Activated naive CD8-positive, alpha-beta T cell treated with anti-CD3 and anti-CD28 coated beads, Interleukin-2, amount 50 U/mL, for 24 hours (primary cell): ENCODE results near the gene RBFOX1.

Experiments used
- ATAC-seq: fragments of 150-1000 bp; cut with Tn5 transposase; one replicate; pipeline ENCODE4 v1.10.0; 2021
- DNase-seq: peaks from one replicate; pipeline ENCODE4 v3.0.0; 2021
- H3K27ac Mint-ChIP-seq: one replicate; pipeline ENCODE4 v1.8.0; 2021; ENCODE audit warnings: mild to moderate bottlenecking, mixed read lengths
- H3K27me3 Mint-ChIP-seq: one replicate; pipeline ENCODE4 v1.8.0; 2021; ENCODE audit warnings: mixed read lengths
- H3K36me3 Mint-ChIP-seq: one replicate; pipeline ENCODE4 v1.8.0; 2021; ENCODE audit warnings: low read depth, mixed read lengths
- H3K4me1 Mint-ChIP-seq: one replicate; pipeline ENCODE4 v1.8.0; 2021; ENCODE audit warnings: mixed read lengths
- H3K4me3 Mint-ChIP-seq: one replicate; pipeline ENCODE4 v1.8.0; 2021; ENCODE audit warnings: mild to moderate bottlenecking, moderate library complexity, mixed read lengths
- H3K9me3 Mint-ChIP-seq: one replicate; pipeline ENCODE4 v1.8.0; 2021; ENCODE audit warnings: mixed read lengths

Gene RBFOX1

GRCh38 chr16:7332611-7333010 lies at the start of gene RBFOX1:
RBFOX1 (plus strand) TSS chr16:7332845.
- no peaks in the 10 kb centered on the region for H3K4me1 Mint-ChIP-seq
- H3K27ac Mint-ChIP-seq: no peak within 1 kb of the TSS
- ATAC-seq (no peak), DNase-seq (no peak)
- H3K9me3 Mint-ChIP-seq: peaks cover 15% of the 10 kb centered on the region
- H3K27me3 Mint-ChIP-seq: no peaks in the 10 kb centered on the region
- no peak within 1 kb of the TSS for H3K4me3 Mint-ChIP-seq
- no peaks in the 10 kb centered on the region for H3K36me3 Mint-ChIP-seq

DNA sequence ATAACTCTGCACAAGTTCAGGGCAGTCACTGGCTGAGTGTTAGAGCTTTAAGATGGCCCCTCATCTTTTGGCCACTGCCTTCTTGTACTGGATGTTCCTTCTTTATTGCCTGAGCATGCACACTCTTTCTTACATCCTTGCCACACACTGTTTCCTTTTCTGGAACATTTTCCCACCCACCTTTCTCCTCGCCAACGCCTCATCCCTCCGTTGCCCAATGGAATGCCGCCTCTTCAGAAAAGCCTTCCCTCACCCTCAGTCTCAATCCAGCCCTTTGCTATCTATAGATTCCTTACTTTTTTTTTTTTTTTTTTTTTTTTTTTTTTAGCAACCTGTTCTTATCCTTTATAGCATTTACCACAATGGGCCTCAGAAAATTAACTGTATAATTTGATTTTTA lies 47.9 kb upstream of the RBFOX1 start:
- H3K4me3 Mint-ChIP-seq: no peak overlapping the region
- peaks cover 20% of the 10 kb centered on the region for H3K9me3 Mint-ChIP-seq
- DNase-seq: no peak
- no peaks in the 10 kb centered on the region for H3K27me3 Mint-ChIP-seq
- H3K4me1 Mint-ChIP-seq: no peaks in the 10 kb centered on the region
- ATAC-seq: no peak
- peaks cover 2% of the 10 kb centered on the region for H3K36me3 Mint-ChIP-seq
- no peak overlapping the region for H3K27ac Mint-ChIP-seq

DNA sequence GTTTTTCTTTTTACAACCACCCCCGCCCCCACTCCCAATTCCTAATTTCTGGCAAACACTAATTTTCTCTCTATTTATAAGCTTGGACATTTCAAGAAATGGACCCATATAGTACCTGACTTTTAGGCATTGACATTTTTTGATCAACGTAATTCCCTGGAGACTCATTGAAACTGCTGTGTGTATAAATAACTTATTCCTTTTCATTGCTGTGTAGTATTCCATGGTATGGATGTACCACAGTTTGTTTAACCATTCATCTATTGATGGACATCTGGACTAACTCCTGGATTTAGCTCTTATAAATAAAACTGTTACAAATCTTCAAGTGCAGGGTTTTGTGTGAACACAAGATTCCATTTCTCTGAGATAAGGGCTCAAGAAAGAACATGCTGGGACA lies 47.1 kb upstream of the RBFOX1 start:
- Mint-ChIP-seq H3K36me3 (peaks cover 2% of the 10 kb centered on the region), H3K27ac (no peak overlapping the region), H3K4me3 (no peak overlapping the region), H3K27me3 (no peaks in the 10 kb centered on the region), H3K9me3 (peaks cover 20% of the 10 kb centered on the region), H3K4me1 (no peaks in the 10 kb centered on the region)
- DNase-seq: no peak
- ATAC-seq: no peak

- H3K4me1 Mint-ChIP-seq: no peaks in the 10 kb centered on the region
- peaks cover 2% of the 10 kb centered on the region for H3K36me3 Mint-ChIP-seq
- ATAC-seq (no peak), DNase-seq (no peak)
- H3K4me3 Mint-ChIP-seq: no peak overlapping the region
- peaks cover 26% of the 10 kb centered on the region for H3K9me3 Mint-ChIP-seq
- no peaks in the 10 kb centered on the region for H3K27me3 Mint-ChIP-seq
- H3K27ac Mint-ChIP-seq: no peak overlapping the region
Measured at GRCh38 chr16:7289299-7289698, 43.3 kb upstream of the RBFOX1 start.

GRCh38 chr16:7290682-7291081 lies 42.0 kb upstream of the RBFOX1 start:
- Mint-ChIP-seq H3K27ac (no peak overlapping the region), H3K27me3 (no peaks in the 10 kb centered on the region), H3K4me3 (no peak overlapping the region), H3K4me1 (no peaks in the 10 kb centered on the region), H3K9me3 (peaks cover 21% of the 10 kb centered on the region), H3K36me3 (no peaks in the 10 kb centered on the region)
- ATAC-seq (no peak), DNase-seq (no peak)

DNA sequence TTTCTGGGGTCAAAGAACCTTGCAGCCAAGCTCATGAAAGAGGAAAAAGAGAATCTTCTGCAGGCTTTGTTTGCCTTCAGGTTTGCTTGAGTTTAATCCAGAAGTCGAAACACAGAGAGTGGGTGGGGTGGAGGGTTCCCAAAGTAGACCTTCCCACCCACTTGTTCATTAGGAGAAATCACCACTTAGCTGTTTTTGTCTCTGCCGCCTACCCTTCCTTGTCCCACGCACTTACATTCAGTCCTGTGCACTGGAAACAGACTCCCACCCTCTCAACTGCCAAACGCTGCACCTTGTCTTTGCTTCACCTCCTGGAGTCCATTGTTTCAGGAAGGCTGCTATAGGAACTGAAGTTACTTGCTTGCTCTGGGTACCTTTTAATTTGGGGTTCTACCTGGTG lies 38.6 kb upstream of the RBFOX1 start:
- no peaks in the 10 kb centered on the region for H3K27me3 Mint-ChIP-seq
- ATAC-seq: no peak

DNA sequence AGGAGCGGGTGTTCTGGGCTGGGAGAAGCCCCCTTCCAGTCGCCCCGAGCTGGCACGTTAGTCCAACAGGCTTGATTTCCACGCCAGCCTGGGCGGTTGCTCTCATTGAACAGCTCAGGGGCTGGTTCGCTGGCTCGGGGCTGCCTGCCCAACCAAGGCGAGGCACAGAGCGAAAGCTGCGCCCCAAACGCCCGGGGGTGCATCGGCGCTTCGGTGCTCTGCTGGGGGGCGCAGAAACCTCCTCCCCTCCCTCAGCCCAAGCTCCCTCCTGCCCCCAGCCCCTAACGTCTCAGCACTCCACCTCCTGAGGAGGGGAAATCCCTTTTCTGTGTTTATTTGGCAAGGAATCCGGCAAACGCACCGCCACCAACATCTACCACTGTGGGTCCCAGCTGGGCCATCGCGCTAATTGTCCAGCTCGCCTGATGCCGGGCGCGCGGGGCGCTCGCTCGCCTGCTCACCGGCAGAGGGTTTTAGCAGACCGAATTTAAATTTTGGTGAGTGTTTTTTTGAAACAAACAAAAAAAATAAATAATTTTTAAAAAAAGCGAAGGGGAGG lies 29.5 kb upstream of the RBFOX1 start:
- DNase-seq (no peak), ATAC-seq (no peak)
- no peaks in the 10 kb centered on the region for H3K4me1 Mint-ChIP-seq
- no peaks in the 10 kb centered on the region for H3K36me3 Mint-ChIP-seq
- no peak overlapping the region for H3K4me3 Mint-ChIP-seq
- H3K9me3 Mint-ChIP-seq: peaks cover 9% of the 10 kb centered on the region
- peaks cover 26% of the 10 kb centered on the region for H3K27me3 Mint-ChIP-seq
- H3K27ac Mint-ChIP-seq: no peak overlapping the region

More for the DNA sequence above, 38.6 kb upstream of the RBFOX1 start:
- Mint-ChIP-seq H3K9me3 (peaks cover 19% of the 10 kb centered on the region), H3K36me3 (no peaks in the 10 kb centered on the region), H3K4me1 (no peaks in the 10 kb centered on the region), H3K4me3 (no peak overlapping the region), H3K27ac (no peak overlapping the region)
- DNase-seq: no peak

- no peak overlapping the region for H3K4me3 Mint-ChIP-seq
- no peaks in the 10 kb centered on the region for H3K36me3 Mint-ChIP-seq
- no peak for DNase-seq
- no peaks in the 10 kb centered on the region for H3K4me1 Mint-ChIP-seq
- peaks cover 6% of the 10 kb centered on the region for H3K9me3 Mint-ChIP-seq
- ATAC-seq: no peak
- peaks cover 26% of the 10 kb centered on the region for H3K27me3 Mint-ChIP-seq
- H3K27ac Mint-ChIP-seq: no peak overlapping the region
Measured at GRCh38 chr16:7303660-7304200, 28.9 kb upstream of the RBFOX1 start.

- ATAC-seq (no peak), DNase-seq (no peak)
- Mint-ChIP-seq H3K4me1 (no peaks in the 10 kb centered on the region), H3K27me3 (peaks cover 26% of the 10 kb centered on the region), H3K36me3 (no peaks in the 10 kb centered on the region), H3K9me3 (peaks cover 5% of the 10 kb centered on the region), H3K4me3 (no peak overlapping the region), H3K27ac (no peak overlapping the region)
Measured at GRCh38 chr16:7304279-7304678, 28.4 kb upstream of the RBFOX1 start.

- Mint-ChIP-seq H3K36me3 (no peaks in the 10 kb centered on the region), H3K9me3 (peaks cover 5% of the 10 kb centered on the region), H3K4me3 (no peak overlapping the region), H3K27me3 (peaks cover 26% of the 10 kb centered on the region), H3K4me1 (no peaks in the 10 kb centered on the region), H3K27ac (no peak overlapping the region)
- ATAC-seq (no peak), DNase-seq (no peak)
Measured at GRCh38 chr16:7304958-7305357, 27.7 kb upstream of the RBFOX1 start.

GRCh38 chr16:7313170-7313569 lies 19.5 kb upstream of the RBFOX1 start:
- ATAC-seq (no peak), DNase-seq (no peak)
- H3K36me3 Mint-ChIP-seq: no peaks in the 10 kb centered on the region
- H3K4me3 Mint-ChIP-seq: no peak overlapping the region
- no peaks in the 10 kb centered on the region for H3K4me1 Mint-ChIP-seq
- H3K9me3 Mint-ChIP-seq: peaks cover 8% of the 10 kb centered on the region
- H3K27ac Mint-ChIP-seq: no peak overlapping the region
- H3K27me3 Mint-ChIP-seq: peaks cover 5% of the 10 kb centered on the region

DNA sequence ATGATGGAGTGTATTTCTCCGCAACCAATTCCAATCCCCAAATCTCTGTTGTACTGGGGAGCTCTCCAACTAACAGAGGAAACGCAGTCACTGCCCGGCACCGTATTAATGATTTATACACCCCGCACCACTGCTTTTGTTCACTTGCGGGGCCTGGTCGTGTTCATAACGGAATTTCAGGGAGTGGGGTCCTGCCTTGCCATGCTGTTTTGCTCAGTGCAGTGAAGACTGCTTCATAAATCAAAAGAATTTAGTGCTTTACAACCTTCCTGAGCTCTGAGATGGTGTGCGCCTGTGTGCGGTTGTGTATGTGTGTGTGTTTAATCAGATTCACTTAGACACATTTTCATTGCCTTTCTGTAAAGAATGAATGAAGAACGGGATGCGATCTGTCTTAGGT lies 18.5 kb upstream of the RBFOX1 start:
- Mint-ChIP-seq H3K9me3 (peaks cover 11% of the 10 kb centered on the region), H3K4me3 (no peak overlapping the region), H3K27me3 (peaks cover 5% of the 10 kb centered on the region), H3K4me1 (no peaks in the 10 kb centered on the region), H3K27ac (no peak overlapping the region), H3K36me3 (no peaks in the 10 kb centered on the region)
- DNase-seq: no peak
- no peak for ATAC-seq

GRCh38 chr16:7315813-7316212 lies 16.8 kb upstream of the RBFOX1 start:
- Mint-ChIP-seq H3K27ac (no peak overlapping the region), H3K4me3 (no peak overlapping the region), H3K36me3 (no peaks in the 10 kb centered on the region), H3K4me1 (no peaks in the 10 kb centered on the region), H3K9me3 (peaks cover 23% of the 10 kb centered on the region), H3K27me3 (peaks cover 5% of the 10 kb centered on the region)
- DNase-seq (no peak), ATAC-seq (no peak)

DNA sequence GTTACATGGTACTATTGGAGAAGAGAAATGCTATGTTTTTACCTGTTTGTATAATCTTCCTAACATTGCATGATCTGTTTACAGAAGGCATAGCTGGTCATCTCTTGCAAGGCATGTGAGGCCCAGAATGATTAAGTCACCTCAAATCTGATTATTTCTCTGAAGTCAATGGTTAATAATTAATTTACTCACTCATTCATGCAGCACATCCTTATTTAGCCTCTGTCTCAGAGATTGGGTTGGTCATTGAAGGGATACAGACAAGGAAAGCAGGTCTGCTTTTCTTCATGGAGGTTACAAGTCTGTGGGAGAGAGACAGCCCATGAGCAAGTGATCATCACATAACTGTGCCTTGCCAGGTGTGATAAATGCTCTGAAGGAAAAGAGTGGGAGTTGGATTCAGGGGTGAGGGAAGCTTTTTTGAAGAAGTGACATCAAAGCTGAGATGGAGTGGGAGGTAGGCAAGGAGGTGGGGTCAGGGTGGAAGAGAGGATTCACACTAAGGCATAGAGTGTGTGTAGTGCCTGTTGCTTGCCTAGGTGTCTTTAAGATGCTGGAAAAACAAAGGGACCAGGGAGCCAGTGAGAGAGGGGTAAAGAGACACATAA lies 16.3 kb upstream of the RBFOX1 start:
- H3K27me3 Mint-ChIP-seq: peaks cover 5% of the 10 kb centered on the region
- ATAC-seq (no peak), DNase-seq (no peak)
- H3K9me3 Mint-ChIP-seq: peaks cover 23% of the 10 kb centered on the region
- H3K4me3 Mint-ChIP-seq: no peak overlapping the region
- H3K36me3 Mint-ChIP-seq: no peaks in the 10 kb centered on the region
- H3K27ac Mint-ChIP-seq: no peak overlapping the region
- no peaks in the 10 kb centered on the region for H3K4me1 Mint-ChIP-seq

- DNase-seq: no peak
- H3K4me1 Mint-ChIP-seq: no peaks in the 10 kb centered on the region
- ATAC-seq: no peak
- peaks cover 3% of the 10 kb centered on the region for H3K27me3 Mint-ChIP-seq
- no peaks in the 10 kb centered on the region for H3K36me3 Mint-ChIP-seq
- H3K9me3 Mint-ChIP-seq: peaks cover 18% of the 10 kb centered on the region
- H3K27ac Mint-ChIP-seq: no peak overlapping the region
- H3K4me3 Mint-ChIP-seq: no peak overlapping the region
Measured at GRCh38 chr16:7317982-7318381, 14.7 kb upstream of the RBFOX1 start.
